HepG2 (cell line): Measurements from ENCODE around the gene ACOXL. TPM values are rescaled to one million over a fixed set of nuclear protein-coding genes. Genes with fewer than 3 reads are reported as not detected.

Source experiments
- DPF2 ChIP-seq: sonication (generic); formaldehyde crosslinking; IDR thresholded peaks from 2 replicates; pipeline ENCODE4 v1.4.0; 2020; ENCODE audit warnings: mild to moderate bottlenecking, low read depth, missing genetic modification reagents, borderline replicate concordance
- GMEB2 ChIP-seq: IDR thresholded peaks from 2 replicates; pipeline ENCODE4 v1.6.1; 2016; ENCODE audit warnings: missing biosample characterization, missing genetic modification reagents, low read depth
- HDAC1 ChIP-seq: sonication (generic); formaldehyde crosslinking; IDR thresholded peaks from 2 replicates; pipeline ENCODE4 v1.5.1; 2020; ENCODE audit warnings: mild to moderate bottlenecking, missing genetic modification reagents
- HNRNPH1 ChIP-seq: fragments of 200-400 bp; formaldehyde crosslinking; optimal IDR thresholded peaks from 2 replicates; pipeline ENCODE3; 2017; ENCODE audit warnings: mild to moderate bottlenecking, low read depth, low read length
- HNRNPK ChIP-seq: fragments of 200-400 bp; formaldehyde crosslinking; IDR thresholded peaks from 2 replicates; pipeline ENCODE4 v1.6.1; 2018; ENCODE audit warnings: low read length, low read depth, moderate library complexity, mild to moderate bottlenecking; ENCODE audit not compliant: poor library complexity, severe bottlenecking
- JARID2 ChIP-seq: sonication (generic); formaldehyde crosslinking; IDR thresholded peaks from 2 replicates; pipeline ENCODE4 v1.8.1; 2023; ENCODE audit warnings: missing genetic modification reagents, inconsistent platforms; ENCODE audit not compliant: insufficient replicate concordance
- PRDM15 ChIP-seq: sonication (generic); formaldehyde crosslinking; IDR thresholded peaks from 2 replicates; pipeline ENCODE4 v1.4.0; 2020; ENCODE audit warnings: missing genetic modification reagents
- PRDM4 ChIP-seq: sonication (generic); formaldehyde crosslinking; IDR thresholded peaks from 2 replicates; pipeline ENCODE4 v1.9.0; 2021; ENCODE audit warnings: missing genetic modification reagents, borderline replicate concordance
- SMAD1 ChIP-seq: sonication (generic); formaldehyde crosslinking; IDR thresholded peaks from 2 replicates; pipeline ENCODE4 v1.4.0; 2020; ENCODE audit warnings: missing genetic modification reagents, low read depth, mild to moderate bottlenecking, borderline replicate concordance
- STAT6 ChIP-seq: sonication (generic); formaldehyde crosslinking; IDR thresholded peaks from 2 replicates; pipeline ENCODE4 v1.4.0; 2020; ENCODE audit warnings: missing genetic modification reagents, mild to moderate bottlenecking, borderline replicate concordance
- ZC3H13 ChIP-seq: sonication (generic); formaldehyde crosslinking; IDR thresholded peaks from 2 replicates; pipeline ENCODE4 v1.8.1; 2023; ENCODE audit warnings: mild to moderate bottlenecking, missing genetic modification reagents, moderate library complexity
- ZMYM3 ChIP-seq: sonication (generic); formaldehyde crosslinking; IDR thresholded peaks from 2 replicates; pipeline ENCODE4 v1.5.1; 2020; ENCODE audit warnings: mild to moderate bottlenecking, missing genetic modification reagents
- ZNF263 ChIP-seq: sonication (generic); formaldehyde crosslinking; IDR thresholded peaks from 2 replicates; pipeline ENCODE4 v1.4.0; 2020; ENCODE audit warnings: missing genetic modification reagents
- ZNF362 ChIP-seq: sonication (generic); formaldehyde crosslinking; IDR thresholded peaks from 2 replicates; pipeline ENCODE4 v1.4.0; 2020; ENCODE audit warnings: missing genetic modification reagents, mild to moderate bottlenecking, borderline replicate concordance
- ZNF570 ChIP-seq: sonication (generic); formaldehyde crosslinking; IDR thresholded peaks from 2 replicates; pipeline ENCODE4 v1.4.0; 2020; ENCODE audit warnings: mild to moderate bottlenecking, missing genetic modification reagents, borderline replicate concordance
- ZZZ3 ChIP-seq: sonication (generic); formaldehyde crosslinking; IDR thresholded peaks from 2 replicates; pipeline ENCODE4 v1.4.0; 2020; ENCODE audit warnings: missing genetic modification reagents, mild to moderate bottlenecking, borderline replicate concordance
- polyA plus RNA-seq, 8 experiments: library from polyadenylated mRNA; depleted of rRNA in 3 of 8; stranded (reverse) in 7 of 8; unstranded in 1 of 8; fragments of >200 nt; fragmentation: Illumina TruSeq in 4 of 8; extraction: Trizol in 4 of 8; gene quantifications; 2 replicates each; pipeline versions ENCODE4 v1.2.1 to v1.2.3, GENCODE V29; 2011 to 2016; ENCODE audit warnings: low read depth in 4 of 8, missing spikeins in 1 of 8, mixed read lengths in 1 of 8; ENCODE audit not compliant: insufficient read depth in 1 of 8
- total RNA-seq, 5 experiments: library from RNA; depleted of rRNA; stranded (reverse); fragments of >200 nt; fragmentation: Illumina TruSeq; extraction: Trizol; gene quantifications; 2 replicates each; pipeline ENCODE4 v1.2.3, GENCODE V29; 2016; ENCODE audit warnings: low read depth in 1 of 5

ACOXL gene
- total and polyA plus RNA-seq, 2 of the 13 experiments (the other 11 are each of a cell fraction or from before 2014, with no cell fraction given), result not detected

- TF ChIP-seq HNRNPH1 (no peak), HDAC1 (no peak), JARID2 (CRISPR knock-in tag) (no peak), HNRNPK (no peak), ZZZ3 (CRISPR knock-in tag) (no peak), STAT6 (CRISPR knock-in tag) (no peak), DPF2 (CRISPR knock-in tag) (no peak), SMAD1 (no peak), GMEB2 (no peak), ZNF263 (peak; percentile 98), ZNF570 (CRISPR knock-in tag) (no peak), ZMYM3 (CRISPR knock-in tag) (no peak; the same call in 1 of the 2 replicates), ZNF362 (CRISPR knock-in tag) (no peak), ZC3H13 (CRISPR knock-in tag) (no peak; the same call in 1 of the 2 replicates), PRDM15 (no peak), PRDM4 (CRISPR knock-in tag) (no peak)
Measured at GRCh38 chr2:111116843-111117597, 384.6 kb downstream of the ACOXL start (continued).
